ENCODE results near the gene LRRC3C. TPM values are rescaled to one million over a fixed set of nuclear protein-coding genes. Genes with fewer than 3 reads are reported as not detected.
"Not testable (repeated sequence)": the region's sequence is repeated elsewhere in the genome, so short reads cannot be mapped to it uniquely, and the experiment has no call there.

Gene LRRC3C
- not detected for total RNA-seq

DNA sequence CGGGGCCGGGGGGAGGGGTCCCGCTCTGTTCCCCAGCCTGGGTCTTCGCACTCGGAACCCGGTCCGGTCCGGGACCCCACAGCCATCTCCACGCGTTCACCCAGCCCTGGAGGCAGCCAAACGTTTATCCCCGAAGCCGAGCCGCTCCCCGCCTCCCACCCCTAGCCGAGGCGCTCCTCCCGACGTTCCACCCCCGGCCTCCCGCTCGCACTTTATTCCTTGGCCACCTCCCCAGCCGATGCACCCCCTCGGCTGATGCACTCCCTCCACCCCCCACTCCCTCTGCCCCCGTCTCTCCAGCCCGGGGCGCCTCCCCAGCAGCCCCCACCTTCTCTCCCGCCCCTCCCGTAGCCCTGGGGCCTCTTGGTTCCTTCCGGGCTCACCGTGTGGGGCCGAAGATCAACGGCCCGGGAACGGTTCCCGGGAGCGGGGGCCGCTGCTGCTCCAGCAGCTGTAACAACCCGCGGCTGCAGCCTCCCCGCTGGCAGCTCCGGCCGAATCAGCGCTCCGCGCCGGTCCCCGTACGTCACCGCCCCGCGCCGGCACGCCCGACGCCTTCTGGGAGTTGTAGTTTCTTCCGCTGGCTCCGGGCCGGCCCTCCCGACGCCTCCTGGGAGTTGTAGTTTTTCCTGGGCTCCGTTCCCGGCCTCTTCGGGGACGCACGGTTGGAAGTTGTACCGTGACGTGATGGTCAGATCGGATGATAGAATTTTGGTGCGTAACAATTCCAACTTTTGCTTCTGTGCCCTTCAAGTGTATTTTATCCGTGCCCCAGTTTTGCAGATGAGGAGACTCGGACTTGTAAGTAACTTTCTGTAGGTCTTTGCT is at the start of gene LRRC3C, which contains the start of gene ORMDL3:
Gene LRRC3C, plus strand, starts transcription at position 632 of the 828 bp plus-strand sequence. CDS start 13,792 bp downstream, outside the sequence.
Gene ORMDL3, minus strand, starts transcription at position 501 of the 828 bp plus-strand sequence. CDS start 3,398 bp downstream, outside the sequence.
- DNase-seq (peak; percentile 95), ATAC-seq (ENCODE audit: low read depth) (peak; percentile 67)
- H3K4me3 Mint-ChIP-seq: peak within 1 kb of the TSS; percentile 89
- POLR2A ChIA-PET: interaction anchor here (0.6 to 3.4 kb wide), 16 partner anchors 9 to 466 kb away, joined by 3 to 20 read pairs (median 6); partner anchors contain the start of genes GSDMB, NR1D1 and PSMD3
- peak within 1 kb of the TSS; percentile 89 for H3K27ac Mint-ChIP-seq
- H3K4me1 Mint-ChIP-seq: peaks cover 37% of the 10 kb centered on the region
- H3K9me3 Mint-ChIP-seq: no peaks in the 10 kb centered on the region
- peaks cover 23% of the 10 kb centered on the region for H3K36me3 Mint-ChIP-seq
- no peaks in the 10 kb centered on the region for H3K27me3 Mint-ChIP-seq

DNA sequence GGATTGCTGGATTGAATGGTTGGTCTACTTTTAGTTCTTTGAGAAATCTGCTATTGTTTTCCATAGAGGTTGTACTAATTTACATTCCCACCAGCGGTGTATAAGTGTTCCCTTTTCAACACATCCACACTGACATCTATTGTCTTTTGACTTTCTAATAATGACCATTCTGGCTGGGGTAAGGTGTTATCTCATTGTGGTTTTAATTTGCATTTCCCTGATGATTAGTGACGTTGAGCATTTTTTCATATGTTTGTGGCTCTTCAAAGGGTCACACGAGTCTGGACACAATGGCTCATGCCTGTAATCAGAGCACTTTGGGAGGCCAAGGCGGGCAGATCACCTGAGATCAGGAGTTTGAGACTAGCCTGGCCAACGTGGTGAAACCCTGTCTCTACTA is 41.4 kb upstream of the LRRC3C start:
- H3K4me3 Mint-ChIP-seq; ATAC-seq (ENCODE audit: low read depth); H3K4me1 Mint-ChIP-seq; H3K27ac Mint-ChIP-seq; H3K9me3 Mint-ChIP-seq; POLR2A ChIA-PET; H3K36me3 Mint-ChIP-seq; DNase-seq: not testable (repeated sequence)
- H3K27me3 Mint-ChIP-seq: peaks cover 21% of the 10 kb centered on the region

GRCh38 chr17:39887078-39887477 is 40.5 kb upstream of the LRRC3C start:
- Mint-ChIP-seq H3K27ac (no peak overlapping the region), H3K9me3 (peaks cover 2% of the 10 kb centered on the region), H3K4me1 (no peaks in the 10 kb centered on the region), H3K27me3 (peaks cover 19% of the 10 kb centered on the region), H3K4me3 (no peak overlapping the region), H3K36me3 (no peaks in the 10 kb centered on the region)
- DNase-seq (no peak), ATAC-seq (ENCODE audit: low read depth) (no peak)
- POLR2A ChIA-PET: no interaction called here

- no peak for ATAC-seq (ENCODE audit: low read depth)
Measured at GRCh38 chr17:39889200-39889599, 38.3 kb upstream of the LRRC3C start.

GRCh38 chr17:39894681-39895376 is 32.7 kb upstream of the LRRC3C start:
- H3K9me3 Mint-ChIP-seq: no peaks in the 10 kb centered on the region
- H3K4me3 Mint-ChIP-seq: no peak overlapping the region
- DNase-seq (no peak), ATAC-seq (ENCODE audit: low read depth) (no peak)
- peaks cover 7% of the 10 kb centered on the region for H3K27me3 Mint-ChIP-seq
- POLR2A ChIA-PET: interaction anchor here (0.6 to 1.3 kb wide), 5 partner anchors 15 to 238 kb away, joined by 3 read pairs; no protein-coding TSS in a partner anchor
- H3K36me3 Mint-ChIP-seq: peaks cover 9% of the 10 kb centered on the region
- H3K27ac Mint-ChIP-seq: no peak overlapping the region
- peaks cover 5% of the 10 kb centered on the region for H3K4me1 Mint-ChIP-seq

More at GRCh38 chr17:39889200-39889599, 38.3 kb upstream of the LRRC3C start:
- POLR2A ChIA-PET: no interaction called here
- no peaks in the 10 kb centered on the region for H3K36me3 Mint-ChIP-seq
- DNase-seq: no peak
- no peak overlapping the region for H3K4me3 Mint-ChIP-seq
- no peaks in the 10 kb centered on the region for H3K4me1 Mint-ChIP-seq
- peaks cover 23% of the 10 kb centered on the region for H3K27me3 Mint-ChIP-seq
- H3K27ac Mint-ChIP-seq: no peak overlapping the region
- peaks cover 2% of the 10 kb centered on the region for H3K9me3 Mint-ChIP-seq

DNA sequence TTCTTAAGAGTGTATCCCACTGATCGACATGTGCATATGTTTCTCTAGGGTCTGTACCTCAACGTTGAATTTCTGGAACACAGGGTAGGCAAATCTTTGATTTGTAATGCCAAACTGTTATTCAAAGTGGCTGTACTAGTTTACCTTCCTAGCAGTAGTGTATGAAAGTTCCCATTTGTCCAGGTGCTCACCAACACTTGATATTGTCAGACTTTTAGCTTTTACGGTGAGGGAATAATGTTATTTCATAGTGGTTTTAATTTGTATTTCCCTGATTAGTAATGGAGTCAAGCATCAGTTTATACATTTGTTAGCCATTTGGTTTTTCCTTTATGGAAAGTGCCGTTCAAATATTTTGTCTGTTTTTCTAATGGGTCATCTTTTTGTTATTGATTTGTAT is 29.4 kb upstream of the LRRC3C start:
- H3K36me3 Mint-ChIP-seq: peaks cover 27% of the 10 kb centered on the region
- H3K9me3 Mint-ChIP-seq: no peaks in the 10 kb centered on the region
- no peak for ATAC-seq (ENCODE audit: low read depth)
- POLR2A ChIA-PET: no interaction called here
- DNase-seq: no peak
- no peak overlapping the region for H3K27ac Mint-ChIP-seq
- H3K4me3 Mint-ChIP-seq: no peak overlapping the region
- no peaks in the 10 kb centered on the region for H3K27me3 Mint-ChIP-seq
- H3K4me1 Mint-ChIP-seq: peaks cover 10% of the 10 kb centered on the region

DNA sequence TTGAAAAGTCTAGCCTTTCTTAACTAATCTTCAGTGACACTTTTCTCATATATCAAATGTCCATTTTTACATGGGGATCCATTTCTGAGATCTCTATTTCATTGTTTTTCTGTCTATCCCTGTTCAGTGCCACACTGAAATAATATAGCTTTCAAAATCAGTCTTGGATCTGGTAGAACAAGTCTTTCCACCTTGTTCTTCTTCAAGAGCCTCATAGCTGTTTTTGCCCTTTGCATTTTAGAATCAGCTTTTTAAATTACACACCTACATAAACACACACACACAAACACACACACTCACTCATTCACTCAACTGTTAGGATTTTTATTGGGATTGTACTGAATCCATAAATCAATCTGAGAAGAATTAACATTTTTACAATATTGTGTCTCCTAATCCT is 28.3 kb upstream of the LRRC3C start:
- peaks cover 18% of the 10 kb centered on the region for H3K4me1 Mint-ChIP-seq
- no peak overlapping the region for H3K27ac Mint-ChIP-seq
- H3K4me3 Mint-ChIP-seq: no peak overlapping the region
- ATAC-seq (ENCODE audit: low read depth): no peak
- no peaks in the 10 kb centered on the region for H3K27me3 Mint-ChIP-seq
- POLR2A ChIA-PET: no interaction called here
- H3K36me3 Mint-ChIP-seq: peaks cover 31% of the 10 kb centered on the region
- no peaks in the 10 kb centered on the region for H3K9me3 Mint-ChIP-seq
- no peak for DNase-seq

- H3K9me3 Mint-ChIP-seq; ATAC-seq (ENCODE audit: low read depth); H3K27ac Mint-ChIP-seq; H3K4me3 Mint-ChIP-seq; DNase-seq; H3K27me3 Mint-ChIP-seq: not testable (repeated sequence)
- peaks cover 52% of the 10 kb centered on the region for H3K36me3 Mint-ChIP-seq
- peaks cover 33% of the 10 kb centered on the region for H3K4me1 Mint-ChIP-seq
- POLR2A ChIA-PET: interaction anchor here (1.5 kb wide), 1 partner anchor 24 kb away, joined by 5 read pairs; no protein-coding TSS in a partner anchor
Measured at GRCh38 chr17:39902027-39902426, 25.5 kb upstream of the LRRC3C start.

DNA sequence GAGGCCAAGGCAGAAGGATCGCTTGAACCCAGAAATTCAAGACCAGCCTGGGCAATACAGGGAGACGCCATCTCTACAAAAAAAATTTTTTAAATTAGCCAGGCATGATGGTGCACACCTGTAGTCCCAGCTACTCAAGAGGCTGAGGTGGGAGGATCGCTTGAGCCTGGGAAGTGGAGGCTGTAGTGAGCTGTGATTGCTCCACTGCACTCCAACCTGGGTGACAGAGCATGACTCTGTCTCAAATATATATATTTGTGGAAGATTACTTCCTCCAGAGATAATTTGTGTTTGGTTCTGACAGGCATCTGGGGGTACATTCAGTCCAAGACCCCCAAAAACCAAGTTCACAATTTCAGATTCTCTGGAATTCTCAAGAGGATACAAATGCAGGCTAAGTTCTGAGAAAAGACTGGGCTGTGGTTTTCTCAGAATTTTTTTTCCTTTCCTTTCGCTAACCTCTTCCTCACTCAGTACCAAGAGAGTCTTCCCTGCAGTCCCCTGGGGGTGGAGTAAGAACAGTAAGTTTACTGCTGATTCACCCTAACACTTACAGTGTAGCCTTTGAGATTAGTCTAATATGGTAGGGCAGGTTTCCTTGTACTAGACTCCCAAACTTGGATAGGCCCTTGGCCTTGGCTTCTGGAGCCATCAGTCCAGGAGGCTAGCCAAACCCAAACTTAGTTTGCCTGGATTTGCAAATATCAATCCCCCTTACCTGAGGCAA is 24.2 kb upstream of the LRRC3C start:
- Mint-ChIP-seq H3K27ac (peak overlapping the region; percentile 84), H3K27me3 (no peaks in the 10 kb centered on the region), H3K9me3 (no peaks in the 10 kb centered on the region), H3K4me1 (peaks cover 33% of the 10 kb centered on the region), H3K36me3 (peaks cover 55% of the 10 kb centered on the region), H3K4me3 (peak overlapping the region; percentile 70)
- DNase-seq (no peak), ATAC-seq (ENCODE audit: low read depth) (peak; percentile 99)
- POLR2A ChIA-PET: interaction anchor here (1.5 kb wide), 1 partner anchor 23 kb away, joined by 5 read pairs; no protein-coding TSS in a partner anchor

DNA sequence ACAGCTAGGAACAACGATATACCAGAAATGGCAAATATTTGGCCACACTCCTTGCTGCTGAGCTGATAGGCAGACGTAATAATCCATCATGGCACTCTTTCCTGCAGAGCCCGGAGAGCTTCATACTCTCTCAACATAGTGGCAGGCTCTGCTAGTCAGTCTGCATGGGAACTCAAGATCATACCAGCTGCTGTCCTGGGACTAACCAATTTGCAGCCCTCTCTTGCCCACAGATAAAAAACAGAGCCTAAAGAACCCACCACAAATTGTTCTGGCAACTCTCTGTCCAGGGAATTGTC is 22.6 kb upstream of the LRRC3C start:
- Mint-ChIP-seq H3K4me1 (peaks cover 33% of the 10 kb centered on the region), H3K27me3 (no peaks in the 10 kb centered on the region), H3K9me3 (no peaks in the 10 kb centered on the region), H3K27ac (peak overlapping the region; percentile 15), H3K36me3 (peaks cover 55% of the 10 kb centered on the region), H3K4me3 (no peak overlapping the region)
- ATAC-seq (ENCODE audit: low read depth): no peak
- POLR2A ChIA-PET: interaction anchor here (1.7 kb wide), 1 partner anchor 21 kb away, joined by 6 read pairs; no protein-coding TSS in a partner anchor
- no peak for DNase-seq

DNA sequence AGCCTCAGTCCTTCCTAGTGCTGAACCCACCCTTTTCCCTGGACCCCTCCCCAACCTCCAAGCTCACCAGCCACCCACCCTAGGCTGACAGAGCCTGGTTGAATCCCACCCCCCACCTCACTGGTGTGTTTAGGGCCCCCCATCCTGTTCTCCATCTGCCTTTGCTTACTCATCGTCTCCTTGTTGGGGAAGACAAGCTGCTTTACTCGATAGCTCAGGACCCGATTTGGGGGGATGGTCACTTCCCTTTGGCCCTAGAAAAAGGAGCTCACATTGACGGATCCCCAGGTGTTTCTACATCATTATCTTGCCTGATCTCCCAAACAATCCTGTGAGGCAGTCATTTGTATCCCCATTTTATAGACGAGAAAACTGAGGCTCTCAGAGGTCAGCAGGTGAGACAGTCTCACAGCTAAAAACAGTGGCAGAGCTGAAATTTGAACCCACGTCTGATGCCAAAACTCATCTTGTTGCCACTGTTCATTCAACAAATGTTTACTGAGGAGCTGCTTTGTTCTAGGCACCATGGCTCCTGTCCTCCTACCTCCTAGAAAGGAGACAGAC is 18.7 kb upstream of the LRRC3C start:
- POLR2A ChIA-PET: interaction anchor here (0.8 to 1.0 kb wide), 2 partner anchors 14 to 24 kb away, joined by 3 read pairs; no protein-coding TSS in a partner anchor
- H3K36me3 Mint-ChIP-seq: peaks cover 52% of the 10 kb centered on the region
- H3K27ac Mint-ChIP-seq: no peak overlapping the region

GRCh38 chr17:39913989-39914388 is 13.5 kb upstream of the LRRC3C start:
- H3K9me3 Mint-ChIP-seq: no peaks in the 10 kb centered on the region
- no peak for ATAC-seq (ENCODE audit: low read depth)

More for the DNA sequence above, 18.7 kb upstream of the LRRC3C start:
- Mint-ChIP-seq H3K4me1 (peaks cover 23% of the 10 kb centered on the region), H3K27me3 (no peaks in the 10 kb centered on the region), H3K9me3 (no peaks in the 10 kb centered on the region), H3K4me3 (no peak overlapping the region)
- ATAC-seq (ENCODE audit: low read depth) (no peak), DNase-seq (no peak)

DNA sequence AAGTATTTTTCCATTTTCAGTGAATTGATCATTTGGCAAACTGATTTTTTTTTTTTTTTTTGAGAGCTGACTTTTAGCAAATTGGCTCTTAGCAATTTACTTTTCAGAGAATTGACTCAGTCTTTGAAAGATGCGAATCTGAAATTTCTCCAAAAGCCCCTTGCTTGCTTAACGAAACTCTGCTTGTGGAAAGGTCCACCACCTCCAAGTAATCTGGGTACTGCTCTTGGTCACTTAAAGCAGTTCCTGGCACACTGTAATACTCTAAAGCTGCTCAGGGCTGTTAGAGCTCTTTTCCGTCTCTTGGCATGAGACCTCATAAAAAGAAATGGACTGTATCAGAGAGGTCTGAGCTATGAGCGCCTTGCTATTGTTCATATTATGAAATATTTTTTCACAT is 12.0 kb upstream of the LRRC3C start:
- Mint-ChIP-seq H3K36me3 (peaks cover 61% of the 10 kb centered on the region), H3K27me3 (no peaks in the 10 kb centered on the region), H3K4me3 (no peak overlapping the region), H3K4me1 (peaks cover 35% of the 10 kb centered on the region), H3K9me3 (no peaks in the 10 kb centered on the region), H3K27ac (no peak overlapping the region)
- ATAC-seq (ENCODE audit: low read depth): no peak
- POLR2A ChIA-PET: no interaction called here
- DNase-seq: no peak

More at GRCh38 chr17:39913989-39914388, 13.5 kb upstream of the LRRC3C start:
- H3K27ac Mint-ChIP-seq: no peak overlapping the region
- no peaks in the 10 kb centered on the region for H3K27me3 Mint-ChIP-seq
- H3K36me3 Mint-ChIP-seq: peaks cover 57% of the 10 kb centered on the region
- H3K4me3 Mint-ChIP-seq: no peak overlapping the region
- peaks cover 25% of the 10 kb centered on the region for H3K4me1 Mint-ChIP-seq
- POLR2A ChIA-PET: no interaction called here
- DNase-seq: no peak
